WI38 (cell line): ENCODE data around the gene P2RY11.

ENCODE experiments used
- H3K4me3 ChIP-seq: 2 replicates; pipeline ENCODE4 v1.5.1; 2011; ENCODE audit warnings: low read depth, mild to moderate bottlenecking, control low read depth, low read length
- CTCF ChIP-seq: IDR thresholded peaks from 2 replicates; pipeline ENCODE4 v1.5.1; 2012; ENCODE audit warnings: low read depth, mild to moderate bottlenecking, control low read depth, low read length

The P2RY11 gene

GRCh38 chr19:10137751-10138682 lies 26.5 kb downstream of the P2RY11 start:
- H3K4me3 ChIP-seq, result no peak overlapping the region
- no peak for TF ChIP-seq CTCF

GRCh38 chr19:10138879-10139795 lies 27.6 kb downstream of the P2RY11 start:
- TF ChIP-seq CTCF, result no peak
- H3K4me3 ChIP-seq, result no peak overlapping the region

GRCh38 chr19:10139952-10140351 lies 28.5 kb downstream of the P2RY11 start:
- no peak overlapping the region for H3K4me3 ChIP-seq
- no peak for TF ChIP-seq CTCF

GRCh38 chr19:10141479-10141878 lies 30.0 kb downstream of the P2RY11 start:
- TF ChIP-seq CTCF, result no peak
- H3K4me3 ChIP-seq, result no peak overlapping the region

- no peak for TF ChIP-seq CTCF
- H3K4me3 ChIP-seq, result no peak overlapping the region
These were observed 30.5 kb downstream of the P2RY11 start for GRCh38 chr19:10141973-10142372.

- no peak overlapping the region for H3K4me3 ChIP-seq
- no peak for TF ChIP-seq CTCF
These were observed 31.3 kb downstream of the P2RY11 start for GRCh38 chr19:10142701-10143375.
